DOHH2 (cell line): ENCODE results near the gene POLK.

ENCODE experiments used
- H3F3A ChIP-seq: fragments of 200-600 bp; sonication (generic), shearing (Covaris generic); 2 replicates; pipeline ENCODE4 v1.6.0; 2016; ENCODE audit warnings: antibody characterized with exemption, mild to moderate bottlenecking; ENCODE audit not compliant: control insufficient read depth, insufficient read depth
- H3K27ac ChIP-seq: fragments of 200-600 bp; sonication (generic); 2 replicates; pipeline ENCODE4 v1.5.1; 2014; ENCODE audit warnings: low read depth, mild to moderate bottlenecking, low read length, moderate library complexity
- H3K27me3 ChIP-seq: fragments of 200-600 bp; sonication (generic); 2 replicates; pipeline ENCODE4 v1.6.1; 2014; ENCODE audit warnings: mild to moderate bottlenecking, low read length, mixed read lengths; ENCODE audit not compliant: control insufficient read depth
- H3K36me3 ChIP-seq: fragments of 200-600 bp; sonication (generic); 2 replicates; pipeline ENCODE4 v1.6.1; 2014; ENCODE audit warnings: mild to moderate bottlenecking, low read length, moderate library complexity, mixed read lengths; ENCODE audit not compliant: control insufficient read depth
- H3K4me1 ChIP-seq: fragments of 200-600 bp; sonication (generic); 2 replicates; pipeline ENCODE4 v1.6.1; 2014; ENCODE audit warnings: mild to moderate bottlenecking, low read length, mixed read lengths; ENCODE audit not compliant: control insufficient read depth
- H3K4me2 ChIP-seq: fragments of 200-600 bp; sonication (generic); 2 replicates; pipeline ENCODE4 v1.6.0; 2014; ENCODE audit warnings: mild to moderate bottlenecking, low read length, moderate library complexity
- H3K4me3 ChIP-seq: fragments of 200-600 bp; sonication (generic); 2 replicates; pipeline ENCODE4 v1.5.1; 2014; ENCODE audit warnings: mild to moderate bottlenecking, low read length, mixed read lengths
- H3K79me2 ChIP-seq: fragments of 200-600 bp; sonication (generic); 2 replicates; pipeline ENCODE4 v1.6.1; 2014; ENCODE audit warnings: mild to moderate bottlenecking, low read length, mixed read lengths; ENCODE audit not compliant: control insufficient read depth
- H3K9me2 ChIP-seq: fragments of 200-600 bp; sonication (generic); replicated peaks from 2 replicates; pipeline ENCODE4 v1.6.1; 2014; ENCODE audit warnings: mild to moderate bottlenecking, low read length, mixed read lengths; ENCODE audit not compliant: control insufficient read depth
- H3K9me3 ChIP-seq: fragments of 200-600 bp; sonication (generic); 2 replicates; pipeline ENCODE4 v1.6.1; 2014; ENCODE audit warnings: antibody characterized with exemption, low read length, mixed read lengths; ENCODE audit not compliant: control insufficient read depth, insufficient read depth
- H4K20me1 ChIP-seq: fragments of 200-600 bp; sonication (generic); 2 replicates; pipeline ENCODE4 v1.6.0; 2014; ENCODE audit warnings: low read depth, mild to moderate bottlenecking, antibody characterized with exemption, low read length, moderate library complexity; ENCODE audit not compliant: control insufficient read depth, insufficient read depth
- CTCF ChIP-seq: fragments of 200-600 bp; sonication (generic); IDR thresholded peaks from one replicate; pipeline ENCODE4 v1.5.1; 2014; ENCODE audit warnings: antibody characterized with exemption, mild to moderate bottlenecking, low read depth, low read length; ENCODE audit not compliant: poor library complexity, severe bottlenecking
- EZH2phosphoT487 ChIP-seq: fragments of 200-600 bp; sonication (generic); IDR thresholded peaks from 2 replicates; pipeline ENCODE4 v1.6.1; 2017; ENCODE audit warnings: borderline replicate concordance, mild to moderate bottlenecking, antibody characterized with exemption, low read length, moderate library complexity, mixed read lengths

The POLK gene

GRCh38 chr5:75521195-75521594, 9.5 kb downstream of the POLK start:
- H3K9me3 ChIP-seq = peaks cover 19% of the 10 kb centered on the region
- no peaks in the 10 kb centered on the region for H3K9me2 ChIP-seq
- H3K27ac ChIP-seq = no peak overlapping the region
- no peak overlapping the region for H3K4me3 ChIP-seq
- peaks cover 84% of the 10 kb centered on the region for H3K79me2 ChIP-seq
- TF ChIP-seq EZH2phosphoT487 = no peak
- no peak for TF ChIP-seq CTCF
- no peaks in the 10 kb centered on the region for H3K27me3 ChIP-seq
- H3K4me2 ChIP-seq = no peak overlapping the region
- peaks cover 2% of the 10 kb centered on the region; the same call in 1 of the 2 replicates for H3F3A ChIP-seq
- peaks cover 66% of the 10 kb centered on the region for H3K4me1 ChIP-seq
- H4K20me1 ChIP-seq = no peaks in the 10 kb centered on the region
- H3K36me3 ChIP-seq = peaks cover 9% of the 10 kb centered on the region

- peaks cover 64% of the 10 kb centered on the region for H3K4me1 ChIP-seq
- TF ChIP-seq CTCF = no peak
- no peak for TF ChIP-seq EZH2phosphoT487
- H3F3A ChIP-seq = no peaks in the 10 kb centered on the region; the same call in 1 of the 2 replicates
- no peak overlapping the region for H3K4me3 ChIP-seq
- H3K27ac ChIP-seq = no peak overlapping the region
- peaks cover 81% of the 10 kb centered on the region for H3K79me2 ChIP-seq
- peaks cover 19% of the 10 kb centered on the region for H3K9me3 ChIP-seq
- no peaks in the 10 kb centered on the region for H3K27me3 ChIP-seq
- no peak overlapping the region for H3K4me2 ChIP-seq
- H3K36me3 ChIP-seq = peaks cover 9% of the 10 kb centered on the region
- no peaks in the 10 kb centered on the region for H3K9me2 ChIP-seq
- no peaks in the 10 kb centered on the region for H4K20me1 ChIP-seq
Measured at GRCh38 chr5:75522025-75522424, 10.3 kb downstream of the POLK start.

- peaks cover 19% of the 10 kb centered on the region for H3K9me3 ChIP-seq
Measured at GRCh38 chr5:75522542-75522941, 10.9 kb downstream of the POLK start.

More at GRCh38 chr5:75522542-75522941, 10.9 kb downstream of the POLK start:
- peaks cover 58% of the 10 kb centered on the region for H3K4me1 ChIP-seq
- peaks cover 76% of the 10 kb centered on the region for H3K79me2 ChIP-seq
- H3F3A ChIP-seq = no peaks in the 10 kb centered on the region; the same call in 1 of the 2 replicates
- peaks cover 9% of the 10 kb centered on the region for H3K36me3 ChIP-seq
- H4K20me1 ChIP-seq = no peaks in the 10 kb centered on the region
- TF ChIP-seq EZH2phosphoT487 (no peak), CTCF (no peak)
- H3K27ac ChIP-seq = no peak overlapping the region
- H3K9me2 ChIP-seq = no peaks in the 10 kb centered on the region
- no peak overlapping the region for H3K4me3 ChIP-seq
- no peaks in the 10 kb centered on the region for H3K27me3 ChIP-seq
- no peak overlapping the region for H3K4me2 ChIP-seq
